Measurements from ENCODE around the gene ALDH1L1. TPM values are rescaled to one million over a fixed set of nuclear protein-coding genes. Genes with fewer than 3 reads are reported as not detected.

ALDH1L1 gene
- total RNA-seq, result not detected

- H3K36me3 Mint-ChIP-seq, result no peaks in the 10 kb centered on the region
- peaks cover 27% of the 10 kb centered on the region for H3K27me3 Mint-ChIP-seq
- DNase-seq, result no peak
- no peak within 1 kb of the TSS for H3K4me3 Mint-ChIP-seq
- H3K27ac Mint-ChIP-seq, result no peak within 1 kb of the TSS
- POLR2A ChIA-PET, result no interaction called here
- no peaks in the 10 kb centered on the region for H3K9me3 Mint-ChIP-seq
- CTCF ChIA-PET, result no interaction called here
- H3K4me1 Mint-ChIP-seq (ENCODE audit: low read depth), result peaks cover 2% of the 10 kb centered on the region
- intact Hi-C loops (cut with micrococcal nuclease), result no loop called here
These were observed at the start of gene ALDH1L1 for GRCh38 chr3:126180477-126181397. TSS of gene ALDH1L1 (minus strand) at chr3:126180586. CDS start at chr3:126160979, 19,607 bp downstream.

GRCh38 chr3:126226374-126226773 is 46.0 kb upstream of the ALDH1L1 start:
- POLR2A ChIA-PET, result no interaction called here
- Mint-ChIP-seq H3K27ac (no peak overlapping the region), H3K36me3 (no peaks in the 10 kb centered on the region), H3K4me1 (ENCODE audit: low read depth) (no peaks in the 10 kb centered on the region), H3K9me3 (peaks cover 7% of the 10 kb centered on the region), H3K27me3 (peaks cover 14% of the 10 kb centered on the region), H3K4me3 (no peak overlapping the region)
- no peak for DNase-seq
- CTCF ChIA-PET, result no interaction called here
- intact Hi-C loops (cut with micrococcal nuclease), result no loop called here

GRCh38 chr3:126216416-126216815 is 36.0 kb upstream of the ALDH1L1 start:
- H3K4me1 Mint-ChIP-seq (ENCODE audit: low read depth), result peaks cover 6% of the 10 kb centered on the region
- peaks cover 51% of the 10 kb centered on the region for H3K27me3 Mint-ChIP-seq
- H3K9me3 Mint-ChIP-seq, result no peaks in the 10 kb centered on the region
- H3K36me3 Mint-ChIP-seq, result no peaks in the 10 kb centered on the region
- ChIA-PET POLR2A (no interaction called here), CTCF (no interaction called here)
- intact Hi-C loops (cut with micrococcal nuclease), result no loop called here
- H3K4me3 Mint-ChIP-seq, result no peak overlapping the region
- H3K27ac Mint-ChIP-seq, result no peak overlapping the region
- DNase-seq, result no peak

- Mint-ChIP-seq H3K4me3 (no peak overlapping the region), H3K9me3 (no peaks in the 10 kb centered on the region), H3K27ac (no peak overlapping the region), H3K36me3 (no peaks in the 10 kb centered on the region), H3K4me1 (ENCODE audit: low read depth) (peaks cover 6% of the 10 kb centered on the region), H3K27me3 (peaks cover 59% of the 10 kb centered on the region)
- POLR2A ChIA-PET, result no interaction called here
- CTCF ChIA-PET, result no interaction called here
- intact Hi-C loops (cut with micrococcal nuclease), result no loop called here
- no peak for DNase-seq
These were observed 33.1 kb upstream of the ALDH1L1 start for GRCh38 chr3:126213379-126214028.

- peaks cover 62% of the 10 kb centered on the region for H3K27me3 Mint-ChIP-seq
- CTCF ChIA-PET, result no interaction called here
- H3K9me3 Mint-ChIP-seq, result no peaks in the 10 kb centered on the region
- peaks cover 6% of the 10 kb centered on the region for H3K4me1 Mint-ChIP-seq (ENCODE audit: low read depth)
- no peak overlapping the region for H3K27ac Mint-ChIP-seq
- no peak for DNase-seq
- POLR2A ChIA-PET, result no interaction called here
- intact Hi-C loops (cut with micrococcal nuclease), result no loop called here
- H3K36me3 Mint-ChIP-seq, result no peaks in the 10 kb centered on the region
- H3K4me3 Mint-ChIP-seq, result peak overlapping the region; percentile 23
These were observed 32.4 kb upstream of the ALDH1L1 start for GRCh38 chr3:126212620-126213378.

GRCh38 chr3:126212250-126212619 is 31.8 kb upstream of the ALDH1L1 start:
- Mint-ChIP-seq H3K4me1 (ENCODE audit: low read depth) (peaks cover 6% of the 10 kb centered on the region), H3K27ac (no peak overlapping the region), H3K27me3 (peaks cover 62% of the 10 kb centered on the region), H3K4me3 (no peak overlapping the region), H3K9me3 (no peaks in the 10 kb centered on the region), H3K36me3 (no peaks in the 10 kb centered on the region)
- DNase-seq, result no peak
- intact Hi-C loops (cut with micrococcal nuclease), result no loop called here
- CTCF ChIA-PET, result no interaction called here
- POLR2A ChIA-PET, result no interaction called here

GRCh38 chr3:126211569-126211968 is 31.2 kb upstream of the ALDH1L1 start:
- intact Hi-C loops (cut with micrococcal nuclease), result no loop called here
- no peak for DNase-seq
- H3K9me3 Mint-ChIP-seq, result no peaks in the 10 kb centered on the region
- no peaks in the 10 kb centered on the region for H3K36me3 Mint-ChIP-seq
- H3K4me1 Mint-ChIP-seq (ENCODE audit: low read depth), result peaks cover 6% of the 10 kb centered on the region
- CTCF ChIA-PET, result no interaction called here
- no peak overlapping the region for H3K27ac Mint-ChIP-seq
- H3K4me3 Mint-ChIP-seq, result no peak overlapping the region
- peaks cover 58% of the 10 kb centered on the region for H3K27me3 Mint-ChIP-seq
- POLR2A ChIA-PET, result no interaction called here

- Mint-ChIP-seq H3K36me3 (no peaks in the 10 kb centered on the region), H3K27me3 (peaks cover 49% of the 10 kb centered on the region), H3K4me1 (ENCODE audit: low read depth) (peaks cover 6% of the 10 kb centered on the region), H3K4me3 (no peak overlapping the region), H3K27ac (no peak overlapping the region), H3K9me3 (no peaks in the 10 kb centered on the region)
- intact Hi-C loops (cut with micrococcal nuclease), result no loop called here
- CTCF ChIA-PET, result interaction anchor here (1.2 kb wide), 1 partner anchor 11 kb away, joined by 3 read pairs; no protein-coding TSS in a partner anchor
- POLR2A ChIA-PET, result no interaction called here
- DNase-seq, result no peak
These were observed 30.2 kb upstream of the ALDH1L1 start for GRCh38 chr3:126210606-126211005.

- DNase-seq, result no peak
- ChIA-PET POLR2A (no interaction called here), CTCF (no interaction called here)
- H3K27ac Mint-ChIP-seq, result no peak overlapping the region
- peaks cover 44% of the 10 kb centered on the region for H3K27me3 Mint-ChIP-seq
- intact Hi-C loops (cut with micrococcal nuclease), result no loop called here
- peaks cover 6% of the 10 kb centered on the region for H3K4me1 Mint-ChIP-seq (ENCODE audit: low read depth)
- H3K9me3 Mint-ChIP-seq, result no peaks in the 10 kb centered on the region
- no peak overlapping the region for H3K4me3 Mint-ChIP-seq
- H3K36me3 Mint-ChIP-seq, result no peaks in the 10 kb centered on the region
These were observed 29.4 kb upstream of the ALDH1L1 start for GRCh38 chr3:126209741-126210140.

- H3K4me3 Mint-ChIP-seq, result no peak overlapping the region
- H3K27ac Mint-ChIP-seq, result no peak overlapping the region
- H3K36me3 Mint-ChIP-seq, result no peaks in the 10 kb centered on the region
- ChIA-PET POLR2A (no interaction called here), CTCF (no interaction called here)
- intact Hi-C loops (cut with micrococcal nuclease), result no loop called here
- H3K27me3 Mint-ChIP-seq, result peaks cover 36% of the 10 kb centered on the region
- no peaks in the 10 kb centered on the region for H3K9me3 Mint-ChIP-seq
- DNase-seq, result no peak
- H3K4me1 Mint-ChIP-seq (ENCODE audit: low read depth), result peaks cover 5% of the 10 kb centered on the region
These were observed 28.3 kb upstream of the ALDH1L1 start for GRCh38 chr3:126208606-126209256.

GRCh38 chr3:126208182-126208581 is 27.8 kb upstream of the ALDH1L1 start:
- CTCF ChIA-PET, result interaction anchor here (1.2 kb wide), 1 partner anchor 10 kb away, joined by 4 read pairs; no protein-coding TSS in a partner anchor
- no peak for DNase-seq
- no peaks in the 10 kb centered on the region for H3K36me3 Mint-ChIP-seq
- no peak overlapping the region for H3K27ac Mint-ChIP-seq
- intact Hi-C loops (cut with micrococcal nuclease), result no loop called here
- no peak overlapping the region for H3K4me3 Mint-ChIP-seq
- peaks cover 33% of the 10 kb centered on the region for H3K27me3 Mint-ChIP-seq
- POLR2A ChIA-PET, result no interaction called here
- peaks cover 3% of the 10 kb centered on the region for H3K4me1 Mint-ChIP-seq (ENCODE audit: low read depth)
- no peaks in the 10 kb centered on the region for H3K9me3 Mint-ChIP-seq

- ChIA-PET CTCF (interaction anchor here (0.7 to 1.2 kb wide), 2 partner anchors 9 to 180 kb away, joined by 4 to 5 read pairs; no protein-coding TSS in a partner anchor), POLR2A (no interaction called here)
- Mint-ChIP-seq H3K27me3 (peaks cover 31% of the 10 kb centered on the region), H3K4me3 (no peak overlapping the region), H3K36me3 (no peaks in the 10 kb centered on the region), H3K9me3 (no peaks in the 10 kb centered on the region), H3K4me1 (ENCODE audit: low read depth) (no peaks in the 10 kb centered on the region), H3K27ac (no peak overlapping the region)
- no peak for DNase-seq
- intact Hi-C loops (cut with micrococcal nuclease), result no loop called here
These were observed 26.8 kb upstream of the ALDH1L1 start for GRCh38 chr3:126207166-126207565.
